ENCODE results near the gene HMCN2. TPM values are rescaled to one million over a fixed set of nuclear protein-coding genes. Genes with fewer than 3 reads are reported as not detected.
A peak's percentile ranks its signal among the peaks of the same experiment; 100 is the strongest.

HMCN2 gene
- total and polyA plus RNA-seq, 2 donors from 2014 or later, result 0.99 to 8.6 TPM

GRCh38 chr9:130419521-130420035 lies 154.0 kb downstream of the HMCN2 start:
- FAIRE-seq (no peak), DNase-seq (no peak)
- no peak for TF ChIP-seq CTCF (IDR thresholded peaks at IDR 0.05; ENCODE audit: borderline replicate concordance, extremely low read depth, insufficient read depth)
- Histone ChIP-seq H3K9ac (ENCODE audit: low read length in 3 of 3) (no peak overlapping the region), H3K27ac (ENCODE audit: low read depth in 2 of 2, low read length in 2 of 2) (no peak overlapping the region), H3K9me3 (ENCODE audit: control insufficient read depth in 2 of 3, insufficient read depth in 1 of 3, low read length in 3 of 3) (no peaks in the 10 kb centered on the region), H3K4me3 (ENCODE audit: low read length in 3 of 3) (no peak overlapping the region), H3K4me1 (ENCODE audit: control insufficient read depth in 2 of 3, insufficient read depth in 2 of 3, low read depth in 1 of 3, low read length in 3 of 3) (no peaks in the 10 kb centered on the region), H3K36me3 (ENCODE audit: control insufficient read depth in 2 of 3, insufficient read depth in 3 of 3, low read length in 3 of 3) (no peaks in the 10 kb centered on the region), H3K27me3 (ENCODE audit: control insufficient read depth, insufficient read depth, low read length) (no peaks in the 10 kb centered on the region)
- intact Hi-C loops (cut with DNase I), result no loop called here

GRCh38 chr9:130421154-130421801 lies 155.7 kb downstream of the HMCN2 start:
- no peak overlapping the region for H3K9ac ChIP-seq (ENCODE audit: low read length in 3 of 3)
- H3K4me3 ChIP-seq (ENCODE audit: low read length in 3 of 3), result no peak overlapping the region
- TF ChIP-seq CTCF (IDR thresholded peaks at IDR 0.05; ENCODE audit: borderline replicate concordance, extremely low read depth, insufficient read depth), result no peak
- DNase-seq (no peak), FAIRE-seq (no peak)
- no peaks in the 10 kb centered on the region for H3K27me3 ChIP-seq (ENCODE audit: control insufficient read depth, insufficient read depth, low read length)
- H3K4me1 ChIP-seq (ENCODE audit: control insufficient read depth in 2 of 3, insufficient read depth in 2 of 3, low read depth in 1 of 3, low read length in 3 of 3), result no peaks in the 10 kb centered on the region
- no peaks in the 10 kb centered on the region for H3K36me3 ChIP-seq (ENCODE audit: control insufficient read depth in 2 of 3, insufficient read depth in 3 of 3, low read length in 3 of 3)
- no peak overlapping the region for H3K27ac ChIP-seq (ENCODE audit: low read depth in 2 of 2, low read length in 2 of 2)
- no peaks in the 10 kb centered on the region for H3K9me3 ChIP-seq (ENCODE audit: control insufficient read depth in 2 of 3, insufficient read depth in 1 of 3, low read length in 3 of 3)
- intact Hi-C loops (cut with DNase I), result no loop called here

- intact Hi-C loops (cut with DNase I), result no loop called here
- H3K4me1 ChIP-seq (ENCODE audit: control insufficient read depth in 2 of 3, insufficient read depth in 2 of 3, low read depth in 1 of 3, low read length in 3 of 3), result no peaks in the 10 kb centered on the region
- H3K9me3 ChIP-seq (ENCODE audit: control insufficient read depth in 2 of 3, insufficient read depth in 1 of 3, low read length in 3 of 3), result no peaks in the 10 kb centered on the region
- no peak overlapping the region for H3K4me3 ChIP-seq (ENCODE audit: low read length in 3 of 3)
- TF ChIP-seq CTCF (IDR thresholded peaks at IDR 0.05; ENCODE audit: borderline replicate concordance, extremely low read depth, insufficient read depth), result no peak
- no peak overlapping the region for H3K27ac ChIP-seq (ENCODE audit: low read depth in 2 of 2, low read length in 2 of 2)
- H3K36me3 ChIP-seq (ENCODE audit: control insufficient read depth in 2 of 3, insufficient read depth in 3 of 3, low read length in 3 of 3), result no peaks in the 10 kb centered on the region
- H3K27me3 ChIP-seq (ENCODE audit: control insufficient read depth, insufficient read depth, low read length), result no peaks in the 10 kb centered on the region
- DNase-seq (peak in 1 of 5 donors; percentile 57), FAIRE-seq (no peak)
- no peak overlapping the region for H3K9ac ChIP-seq (ENCODE audit: low read length in 3 of 3)
Measured at GRCh38 chr9:130421802-130422276, 156.3 kb downstream of the HMCN2 start.
